GM21576 (cell line): ENCODE measurements around the gene FBXL20.
"Not testable (repeated sequence)": the region's sequence is repeated elsewhere in the genome, so short reads cannot be mapped to it uniquely, and the experiment has no call there.

ENCODE experiments used
- ATAC-seq: cut with Tn5 transposase; IDR thresholded peaks from one replicate; pipeline ENCODE4 v1.9.1; 2021; ENCODE audit warnings: mild to moderate bottlenecking, moderate library complexity; ENCODE audit not compliant: unreplicated experiment

Gene FBXL20, protein sequence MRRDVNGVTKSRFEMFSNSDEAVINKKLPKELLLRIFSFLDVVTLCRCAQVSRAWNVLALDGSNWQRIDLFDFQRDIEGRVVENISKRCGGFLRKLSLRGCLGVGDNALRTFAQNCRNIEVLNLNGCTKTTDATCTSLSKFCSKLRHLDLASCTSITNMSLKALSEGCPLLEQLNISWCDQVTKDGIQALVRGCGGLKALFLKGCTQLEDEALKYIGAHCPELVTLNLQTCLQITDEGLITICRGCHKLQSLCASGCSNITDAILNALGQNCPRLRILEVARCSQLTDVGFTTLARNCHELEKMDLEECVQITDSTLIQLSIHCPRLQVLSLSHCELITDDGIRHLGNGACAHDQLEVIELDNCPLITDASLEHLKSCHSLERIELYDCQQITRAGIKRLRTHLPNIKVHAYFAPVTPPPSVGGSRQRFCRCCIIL

DNA sequence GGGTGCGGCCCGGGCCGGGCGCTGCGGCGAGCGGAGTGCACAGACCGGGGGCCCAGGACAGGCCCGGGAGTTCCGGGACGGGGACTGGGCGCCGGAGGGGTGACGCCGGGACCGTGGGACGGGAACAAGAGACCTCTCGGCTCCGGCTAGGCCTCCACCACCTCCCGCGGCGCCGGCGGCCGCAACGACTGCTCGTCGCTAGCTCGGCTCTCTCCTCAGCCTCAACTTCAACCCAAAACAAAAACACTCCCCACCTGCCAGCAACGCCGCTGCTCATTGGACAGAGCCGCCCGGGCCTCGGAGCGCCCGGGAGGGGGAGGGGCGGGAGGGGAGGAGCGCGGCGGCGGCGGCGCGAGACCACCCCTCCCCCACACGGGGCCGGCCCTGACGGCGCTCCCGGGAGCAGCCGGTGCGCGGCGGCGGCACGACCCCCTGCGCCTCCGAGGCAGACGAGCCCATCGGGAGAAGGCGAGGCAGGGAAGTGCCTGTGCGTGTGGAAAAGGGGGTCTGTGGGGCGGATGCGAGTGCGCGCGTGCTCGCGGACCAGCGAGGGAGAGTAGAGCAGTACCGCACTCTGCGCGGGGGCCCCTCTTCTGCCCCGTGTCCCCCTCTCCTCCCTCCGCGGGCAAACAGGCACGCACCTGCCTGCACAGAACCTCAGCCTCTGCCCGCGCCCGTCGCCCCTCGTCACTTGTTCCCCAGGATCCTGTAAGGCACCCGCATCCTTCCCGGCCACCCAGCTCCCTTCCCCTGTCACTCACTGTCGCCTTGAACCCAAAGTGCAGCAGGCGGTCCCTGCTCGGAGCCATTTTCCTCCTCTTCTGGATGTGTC lies at the start of gene FBXL20:
Gene FBXL20 (minus strand): TSS at position 215 of the 832 bp plus-strand sequence. CDS start 224 bp downstream, outside the sequence.
- ATAC-seq: peak; percentile 61

DNA sequence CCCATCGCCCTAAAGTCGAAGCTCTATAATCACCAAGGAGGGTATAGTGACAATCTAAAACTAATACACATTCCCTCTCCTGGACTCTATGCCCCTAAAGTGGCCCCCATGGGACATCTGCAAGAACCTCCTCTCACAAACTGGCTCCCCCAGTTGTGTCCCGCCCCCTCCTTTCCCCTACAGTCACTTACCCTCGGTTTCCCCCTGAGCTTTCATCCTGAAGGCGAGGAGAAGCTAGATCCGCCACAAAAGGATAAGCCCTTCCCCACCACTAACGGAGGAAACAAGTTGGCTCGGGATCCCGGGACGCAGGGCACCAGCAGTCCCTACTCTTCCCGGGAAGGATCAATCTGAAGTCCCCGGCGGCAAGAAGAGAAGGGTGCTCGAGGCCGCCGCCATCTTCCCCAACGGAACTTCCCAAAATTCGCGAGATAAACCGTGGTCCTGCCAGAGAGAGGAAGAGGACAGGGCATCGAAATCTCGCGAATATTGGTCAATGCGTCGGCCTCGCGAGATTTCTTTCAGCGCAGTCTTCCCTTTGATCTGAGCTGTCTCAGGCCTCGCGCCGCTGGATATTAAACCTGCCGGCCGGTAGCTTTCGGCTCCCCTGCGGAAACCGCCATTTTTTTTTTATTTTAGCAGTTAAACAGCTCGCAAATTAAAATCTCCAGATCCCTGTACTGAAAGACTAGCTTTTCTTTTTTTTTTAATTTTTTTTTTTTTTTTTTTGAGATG lies 49.6 kb upstream of the FBXL20 start, which contains the start of gene MED1:
Gene MED1 (minus strand): TSS at position 417 of the 735 bp plus-strand sequence. CDS start 201 bp downstream, at position 216.
- peak; percentile 92 for ATAC-seq

DNA sequence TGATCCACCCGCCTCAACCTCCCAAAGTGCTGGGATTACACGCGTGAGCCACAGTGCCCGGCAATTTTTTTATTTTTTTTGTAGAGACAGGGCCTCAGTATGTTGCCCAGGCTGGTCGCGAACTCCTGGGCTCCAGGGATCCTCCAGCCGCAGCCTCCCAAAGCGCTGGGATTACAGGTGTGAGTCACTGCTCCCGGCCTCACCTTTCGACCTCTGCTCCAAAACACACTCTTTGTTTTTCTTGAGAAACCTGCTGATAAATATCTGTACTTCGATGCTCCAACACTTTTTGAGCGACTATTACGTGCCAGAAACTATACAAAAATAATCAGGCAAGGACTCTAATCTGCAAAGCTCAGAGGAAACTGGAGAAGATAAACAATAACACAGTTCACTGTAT lies 48.6 kb upstream of the FBXL20 start:
- no peak for ATAC-seq

DNA sequence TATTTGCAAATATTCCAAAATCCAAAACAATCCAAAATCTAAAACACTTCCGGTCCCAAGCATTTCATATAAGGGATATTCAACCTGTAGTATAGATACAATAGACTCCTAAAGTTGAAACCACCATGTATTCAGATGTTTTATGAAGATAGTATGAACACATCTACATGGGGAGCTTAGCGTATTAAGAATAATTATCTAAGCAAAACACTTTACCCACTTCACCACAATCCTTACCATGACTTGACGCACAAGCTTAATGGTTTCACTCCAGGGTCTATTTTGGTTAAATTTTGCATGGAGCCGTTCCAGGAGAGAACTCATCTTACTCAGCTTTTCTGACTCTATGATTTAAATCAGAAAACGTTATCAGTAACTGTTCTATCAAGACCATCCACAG lies 46.1 kb upstream of the FBXL20 start:
- ATAC-seq: no peak

DNA sequence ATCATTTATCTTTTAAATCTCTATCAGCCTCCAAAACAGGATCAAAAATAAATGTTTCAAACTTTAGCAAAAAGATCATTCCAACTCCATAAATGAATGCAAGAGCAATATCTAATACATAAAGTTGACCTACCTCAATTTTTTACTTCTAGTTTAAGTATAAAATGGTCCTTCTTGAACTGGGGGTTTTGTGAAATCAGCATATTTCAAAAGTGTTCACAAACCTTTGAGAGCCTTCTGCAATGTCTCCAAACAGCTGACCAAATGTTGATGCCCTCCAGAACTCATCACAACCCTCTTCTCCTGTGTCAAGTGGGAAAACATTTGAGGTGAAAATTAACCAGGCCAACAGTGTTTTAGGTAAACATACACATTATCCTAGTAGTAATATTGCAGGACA lies 41.9 kb upstream of the FBXL20 start:
- ATAC-seq: no peak

DNA sequence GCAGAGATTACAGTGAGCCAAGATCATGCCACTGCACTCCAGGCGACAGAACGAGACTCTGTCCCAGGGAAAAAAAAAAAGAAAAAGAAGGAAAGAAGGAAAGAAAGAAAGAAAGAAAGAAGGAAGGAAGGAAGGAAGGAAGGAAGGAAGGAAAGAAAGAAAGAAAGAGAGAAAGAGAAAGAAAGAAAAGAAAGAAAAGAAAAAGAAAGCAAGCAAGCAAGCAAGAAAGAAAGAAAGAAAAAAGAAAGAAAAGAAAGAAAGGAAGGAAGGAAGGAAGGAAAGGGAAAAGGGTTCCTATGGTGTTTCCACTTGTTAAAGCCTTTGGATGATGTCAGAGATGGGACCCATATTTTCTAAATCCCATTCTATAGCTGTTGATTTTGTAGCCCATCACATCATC lies 38.4 kb upstream of the FBXL20 start:
- not testable (repeated sequence) for ATAC-seq

DNA sequence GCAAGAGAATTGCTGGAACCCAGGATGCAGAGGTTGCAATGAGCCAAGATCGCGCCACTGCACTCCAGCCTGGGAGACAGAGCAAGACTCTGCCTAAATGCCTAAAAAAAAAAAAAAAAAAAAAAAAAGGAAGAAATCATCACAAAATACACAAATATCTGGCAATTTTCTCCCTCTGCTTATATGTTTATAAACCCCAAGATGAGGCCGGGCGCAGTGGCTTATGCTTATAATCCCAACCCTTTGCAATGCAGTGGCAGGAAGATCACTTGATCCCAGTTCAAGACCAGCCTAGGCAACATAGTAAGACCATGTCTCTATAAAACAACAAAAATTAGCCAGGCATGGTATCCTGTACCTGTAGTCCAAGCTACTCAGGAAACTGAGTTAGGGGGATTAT lies 28.2 kb upstream of the FBXL20 start:
- ATAC-seq: no peak

DNA sequence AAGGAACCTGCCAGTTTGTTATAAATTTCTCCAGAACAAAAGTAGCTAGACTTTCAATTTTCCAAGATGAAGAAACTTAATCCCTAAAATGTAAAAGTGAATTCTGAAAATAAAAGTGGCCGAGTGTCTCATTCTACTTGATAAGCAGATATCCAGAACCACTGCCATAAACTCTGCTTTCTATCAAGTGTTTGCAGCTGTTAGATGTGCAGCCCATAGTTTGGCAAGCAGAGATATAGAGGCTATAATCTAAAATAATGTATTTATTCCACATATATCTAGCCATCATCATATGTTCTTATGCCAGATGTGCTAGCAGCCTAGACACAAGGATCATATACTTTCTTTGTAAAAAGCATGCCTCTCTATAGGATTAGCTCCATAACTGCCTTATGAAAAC lies 14.7 kb upstream of the FBXL20 start:
- ATAC-seq: no peak

DNA sequence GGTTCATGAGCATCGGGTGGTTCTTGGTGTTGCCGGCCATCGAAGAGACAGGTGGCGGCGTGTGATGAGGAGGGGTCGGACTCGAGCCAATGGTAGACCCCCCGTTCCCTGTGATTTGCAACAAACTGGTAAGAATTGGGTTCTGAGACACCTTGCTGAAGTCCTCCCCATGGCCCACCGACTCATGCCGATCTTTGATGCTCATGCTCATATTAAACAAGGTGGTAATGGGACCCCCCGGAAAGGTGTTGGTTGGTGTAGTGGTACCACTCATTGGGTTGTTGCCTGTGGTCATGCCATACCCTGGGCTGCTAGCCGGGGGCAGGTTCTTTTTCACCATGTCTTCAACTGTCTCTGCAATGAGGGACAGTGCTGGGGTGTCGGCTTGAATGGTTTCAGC lies 8.9 kb upstream of the FBXL20 start:
- ATAC-seq: no peak

DNA sequence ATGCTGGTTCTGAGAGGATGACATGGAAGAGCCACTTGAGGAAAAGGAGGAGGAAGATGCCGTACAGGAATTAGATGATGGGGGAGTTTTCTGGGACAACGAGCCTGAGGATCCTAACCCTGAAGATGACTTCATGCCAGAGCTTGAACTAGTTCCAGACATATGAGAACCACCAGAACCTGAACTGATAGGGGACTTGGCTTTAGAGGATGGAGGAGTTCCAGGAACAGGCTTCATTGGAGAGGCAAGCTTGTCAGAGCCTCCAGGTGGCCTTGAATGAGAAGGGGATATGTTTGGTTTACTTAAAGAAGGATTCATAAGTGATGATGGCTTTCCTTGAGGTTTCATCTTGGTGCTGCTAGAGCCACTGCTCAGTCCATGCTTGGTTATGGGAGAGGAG lies 6.9 kb upstream of the FBXL20 start:
- ATAC-seq: no peak

DNA sequence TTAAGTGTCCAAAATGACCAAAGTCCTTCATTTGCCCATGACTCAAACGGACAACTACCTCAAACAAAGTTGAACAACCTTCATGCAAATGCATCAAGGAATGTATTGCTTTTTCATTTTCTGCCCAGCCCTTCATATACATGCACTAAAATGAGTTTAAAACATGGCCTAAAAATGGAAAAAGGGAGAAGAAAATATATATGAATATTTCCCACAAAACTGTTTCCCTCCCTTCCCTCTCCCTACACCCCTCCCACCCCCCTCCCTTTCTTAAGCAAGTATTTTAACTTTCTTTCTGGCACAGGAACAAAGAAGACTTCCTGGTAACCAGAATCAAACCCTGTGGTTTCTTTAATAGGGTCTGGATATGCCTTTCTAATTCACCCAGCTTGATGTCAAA lies 5.5 kb upstream of the FBXL20 start:
- ATAC-seq: no peak

DNA sequence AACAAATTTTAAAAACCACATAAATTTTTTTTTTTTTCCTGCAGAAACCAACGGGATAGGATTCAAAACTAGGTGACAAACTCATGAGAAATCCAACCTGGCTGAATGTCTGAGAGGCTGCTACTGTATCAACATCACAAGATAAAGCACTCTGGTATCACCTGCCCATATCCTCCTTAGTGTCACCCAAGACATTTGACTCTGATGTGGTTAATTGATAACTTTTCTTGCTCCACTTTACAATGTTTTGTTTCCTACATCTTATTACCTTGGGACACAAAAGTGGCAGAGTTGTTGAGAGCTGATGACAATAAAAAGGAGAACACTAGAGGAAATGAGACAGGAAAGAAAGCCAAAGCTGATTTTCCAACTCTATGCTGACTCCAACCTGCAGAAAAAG lies 4.0 kb upstream of the FBXL20 start:
- ATAC-seq: no peak

DNA sequence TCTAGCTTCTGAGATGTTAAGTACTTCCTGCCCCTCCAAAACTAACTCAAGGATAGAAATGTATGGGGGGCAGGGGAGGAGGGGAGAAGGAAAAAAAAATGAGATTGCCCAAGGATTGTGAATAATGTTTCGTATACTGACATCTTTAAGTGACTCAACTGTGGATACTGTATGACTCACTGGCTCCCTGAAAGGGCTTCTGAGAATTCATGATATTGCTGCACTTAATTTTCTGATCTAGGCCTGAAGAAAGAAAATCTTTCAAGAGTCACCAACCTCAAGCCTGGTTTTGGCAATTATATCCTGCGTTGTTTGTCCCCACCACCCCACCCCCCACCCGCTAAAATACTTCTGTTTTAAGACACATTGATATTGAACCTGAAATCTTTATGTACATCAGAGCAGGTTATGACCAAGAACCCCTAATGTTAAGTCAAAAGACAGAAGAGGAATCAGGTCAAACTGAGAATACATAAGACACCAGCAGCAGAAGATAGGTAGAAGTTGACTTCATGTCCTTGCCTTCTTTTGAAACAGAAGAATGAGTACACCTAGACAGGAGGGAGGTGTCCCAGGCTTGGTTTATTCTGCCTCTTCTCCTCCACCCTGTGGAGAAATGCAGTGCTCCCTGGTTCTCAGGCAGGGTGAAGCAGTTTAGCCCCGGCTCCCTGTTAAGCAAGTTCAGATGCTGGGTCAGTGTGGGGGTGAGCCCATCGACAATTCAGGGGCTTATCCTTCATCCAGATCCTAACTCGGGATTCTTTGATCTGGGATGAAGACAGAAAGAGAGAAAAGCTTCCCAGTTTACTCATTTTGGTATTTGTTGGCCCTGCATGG lies 3.3 kb upstream of the FBXL20 start:
- no peak for ATAC-seq

DNA sequence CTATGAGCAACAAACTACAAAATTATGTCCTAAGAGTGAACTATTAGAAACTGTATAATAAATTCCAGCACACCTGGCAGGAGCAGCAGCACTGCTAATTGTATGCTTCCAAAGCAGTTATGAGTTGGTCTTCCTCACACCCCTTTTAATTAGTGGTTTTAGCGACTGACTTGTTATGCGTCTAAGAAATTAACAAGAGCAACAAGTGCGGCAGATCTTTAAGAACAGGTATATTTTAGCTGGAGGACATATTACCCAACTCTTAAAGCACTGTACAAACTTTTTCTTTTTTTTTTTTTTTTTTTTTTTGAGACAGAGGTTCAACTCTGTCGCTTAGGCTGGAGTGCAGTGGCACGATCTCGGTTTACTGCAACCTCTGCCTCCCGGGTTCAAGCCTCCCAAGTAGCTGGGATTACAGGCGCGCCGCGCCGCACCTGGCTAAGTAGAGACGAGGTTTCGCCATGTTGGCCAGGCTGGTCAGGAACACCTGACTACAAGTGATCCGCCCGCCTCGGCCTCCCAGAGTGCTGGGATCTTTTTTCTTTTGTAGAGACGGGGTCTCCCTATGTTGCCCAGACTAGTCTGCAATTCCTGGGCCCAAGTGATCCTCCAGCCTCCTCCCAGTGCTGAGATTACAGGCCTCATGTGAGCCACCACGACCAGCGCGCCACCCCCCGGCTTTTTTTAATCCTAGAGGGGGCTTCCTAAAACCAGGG lies 1.6 kb upstream of the FBXL20 start:
- no peak for ATAC-seq

DNA sequence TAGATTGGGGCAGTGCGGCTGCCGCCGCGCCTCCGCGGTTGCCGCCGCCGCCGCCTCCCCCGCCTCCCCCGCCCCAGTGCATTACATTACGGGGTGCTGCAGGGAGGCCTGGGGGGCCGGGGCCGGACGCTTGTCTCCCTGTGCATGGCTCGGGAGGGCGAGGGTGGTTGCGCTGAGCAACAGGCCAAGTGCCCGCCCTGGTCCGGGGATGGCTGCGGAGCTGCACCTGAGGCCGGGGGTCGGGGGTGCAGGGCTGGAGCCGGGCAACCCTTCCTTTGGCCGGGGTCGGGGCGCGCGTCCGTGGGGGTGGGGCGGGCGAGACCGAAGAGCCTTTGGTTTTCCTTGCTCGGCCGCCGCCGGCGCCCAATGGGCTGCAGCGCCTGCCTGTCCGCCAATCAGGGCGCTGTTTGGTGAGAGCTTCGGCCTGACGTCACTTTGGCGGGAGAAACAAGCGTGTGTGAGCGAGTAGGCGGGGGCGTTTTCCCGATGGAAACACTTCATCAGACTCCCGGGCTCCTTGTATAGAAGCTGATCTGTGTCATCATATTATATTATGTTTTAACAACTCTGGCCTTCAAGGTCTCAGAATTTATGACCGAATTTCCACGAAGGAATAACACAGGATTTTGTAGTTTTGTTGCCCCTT lies 941 bp upstream of the FBXL20 start:
- peak; percentile 53 for ATAC-seq

DNA sequence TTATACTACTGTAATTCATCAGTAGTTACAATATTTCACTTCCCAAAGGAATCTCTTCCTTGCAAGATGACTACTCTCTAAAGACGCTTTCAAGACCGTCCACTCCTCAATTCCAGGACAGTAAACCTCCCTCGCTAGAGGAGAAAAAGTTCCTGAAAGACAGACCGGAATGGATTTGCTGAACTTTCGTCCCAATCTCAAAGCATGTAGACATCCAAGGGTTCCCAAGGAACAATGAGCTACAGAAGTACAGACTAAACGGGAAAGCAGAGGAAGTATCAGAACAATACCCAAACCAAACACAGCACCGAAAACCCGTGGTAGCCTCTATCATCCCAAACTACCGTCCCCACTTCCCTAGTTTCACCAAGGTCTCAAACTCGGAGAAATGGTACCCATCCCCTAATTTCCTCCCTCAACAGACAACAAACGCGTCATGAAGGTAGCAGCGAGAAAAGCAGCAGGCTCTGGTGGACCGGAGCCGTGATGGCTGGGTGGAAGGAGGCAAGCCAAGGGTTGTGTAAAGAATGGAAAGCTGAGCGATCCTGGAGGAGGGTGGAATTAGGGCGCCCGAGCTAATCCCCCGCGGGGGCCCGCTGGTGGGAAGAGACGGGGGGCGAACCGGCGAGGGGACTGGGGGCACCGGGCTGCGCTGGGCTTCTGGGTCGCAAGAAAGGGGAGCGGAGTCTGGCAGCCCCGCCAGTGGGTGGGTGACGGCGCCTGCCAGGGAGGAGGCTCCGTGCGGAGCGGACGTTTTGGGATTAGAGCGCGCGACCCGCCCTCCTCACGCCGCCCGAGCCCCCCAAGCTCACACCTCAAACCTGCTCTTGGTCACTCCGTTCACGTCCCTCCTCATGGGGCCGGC lies 647 bp downstream of the FBXL20 start:
- ATAC-seq: peak; percentile 19

DNA sequence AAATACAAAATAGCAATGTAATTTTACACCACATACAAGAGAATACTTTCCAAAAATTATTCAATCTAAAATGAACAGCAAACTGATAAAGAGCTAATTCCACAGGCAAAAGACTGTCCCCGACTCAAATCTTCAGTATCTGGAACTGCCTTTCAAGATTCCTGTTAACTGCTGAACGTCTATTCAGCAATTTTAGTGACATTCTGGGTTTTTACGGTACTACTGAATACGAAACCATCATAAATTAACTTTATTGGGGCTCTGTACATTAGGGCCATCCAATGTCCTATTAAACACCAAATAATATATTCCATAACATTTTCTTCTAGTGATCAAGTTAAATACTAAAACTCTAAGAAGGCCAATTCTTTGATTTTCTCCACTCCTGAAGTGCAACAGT lies 1.6 kb downstream of the FBXL20 start:
- no peak for ATAC-seq

DNA sequence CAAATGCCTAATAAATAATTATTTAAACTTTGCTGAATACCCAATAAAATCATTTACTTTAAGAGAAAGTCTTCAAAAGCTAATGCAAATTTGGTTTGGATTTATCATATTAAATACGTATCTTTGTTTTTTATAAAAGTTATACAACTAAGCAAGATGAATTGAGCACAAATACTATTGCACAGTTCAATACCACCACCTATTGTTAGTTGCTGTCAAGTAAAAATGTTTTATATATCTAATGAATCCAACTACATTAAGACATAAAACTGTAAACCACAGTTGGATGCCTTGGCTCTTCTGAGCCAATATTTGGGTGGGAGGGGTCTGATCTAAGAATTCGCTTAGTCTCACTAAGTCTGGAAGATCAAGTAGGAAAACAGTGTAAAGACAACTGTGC lies 7.7 kb downstream of the FBXL20 start:
- ATAC-seq: no peak
